CD4-positive, alpha-beta memory T cell (primary cell): Measurements from ENCODE around the gene MCM5. TPM values are rescaled to one million over a fixed set of nuclear protein-coding genes. Genes with fewer than 3 reads are reported as not detected.
"Not testable (repeated sequence)": the region's sequence is repeated elsewhere in the genome, so short reads cannot be mapped to it uniquely, and the experiment has no call there.

ENCODE experiments used
- CTCF ChIA-PET: fragments of 350-600 bp; sonication (Branson Sonifier 250); formaldehyde crosslinking; loops from one replicate; lab custom pipeline; 2021; ENCODE audit warnings: inconsistent platforms; ENCODE audit not compliant: partially characterized antibody; lab: Charles Lee
- POLR2A ChIA-PET: fragments of 350-600 bp; sonication (Branson Sonifier 250); formaldehyde crosslinking; loops from one replicate; lab custom pipeline; 2021; ENCODE audit not compliant: partially characterized antibody; lab: Charles Lee
- DNase-seq, 5 donors: peaks; one replicate each; pipeline versions ENCODE4 v3.0.0 to v3.0.0-alpha.2; 2020 to 2022; ENCODE audit warnings: mixed read lengths in 1 of 5
- H3K27ac ChIP-seq: one replicate; pipeline ENCODE4 v1.7.0; 2013; ENCODE audit warnings: low read depth, low read length
- H3K27me3 ChIP-seq: 2 replicates; pipeline ENCODE4 v1.7.0; 2013; ENCODE audit warnings: mild to moderate bottlenecking, low read length, moderate library complexity; ENCODE audit not compliant: insufficient read depth
- H3K36me3 ChIP-seq: 2 replicates; pipeline ENCODE4 v1.7.0; 2013; ENCODE audit warnings: mild to moderate bottlenecking, low read length, moderate library complexity; ENCODE audit not compliant: insufficient read depth
- H3K4me1 ChIP-seq: 2 replicates; pipeline ENCODE4 v1.7.0; 2013; ENCODE audit warnings: mild to moderate bottlenecking, low read length, moderate library complexity; ENCODE audit not compliant: insufficient read depth
- H3K4me3 ChIP-seq, 2 donors: one replicate each; pipeline ENCODE4 v1.7.0; 2013; ENCODE audit warnings: low read length in 2 of 2, mild to moderate bottlenecking in 1 of 2
- H3K9me3 ChIP-seq, 2 donors: one replicate each; pipeline ENCODE4 v1.7.0; 2013; ENCODE audit warnings: low read length in 2 of 2, control low read depth in 1 of 2; ENCODE audit not compliant: control insufficient read depth in 1 of 2
- H3K27ac Mint-ChIP-seq, 7 donors: one replicate each; pipeline ENCODE4 v1.8.0; 2020 to 2021; ENCODE audit warnings: mixed read lengths in 7 of 7, mild to moderate bottlenecking in 6 of 7, inconsistent platforms in 3 of 7, moderate library complexity in 3 of 7
- H3K27me3 Mint-ChIP-seq, 2 donors: one replicate each; pipeline ENCODE4 v1.8.0; 2020 to 2021; ENCODE audit warnings: mixed read lengths in 2 of 2
- H3K36me3 Mint-ChIP-seq, 2 donors: one replicate each; pipeline ENCODE4 v1.8.0; 2020 to 2021; ENCODE audit warnings: mixed read lengths in 2 of 2, inconsistent platforms in 1 of 2, mild to moderate bottlenecking in 1 of 2
- H3K4me1 Mint-ChIP-seq, 4 donors: one replicate each; pipeline ENCODE4 v1.8.0; 2020 to 2021; ENCODE audit warnings: mixed read lengths in 4 of 4, mild to moderate bottlenecking in 1 of 4
- H3K4me3 Mint-ChIP-seq, 8 donors: one replicate each; pipeline ENCODE4 v1.8.0; 2020 to 2021; ENCODE audit warnings: mixed read lengths in 8 of 8, mild to moderate bottlenecking in 7 of 8, moderate library complexity in 6 of 8, inconsistent platforms in 3 of 8
- H3K9me3 Mint-ChIP-seq, 8 donors: one replicate each; pipeline ENCODE4 v1.8.0; 2020 to 2021; ENCODE audit warnings: mixed read lengths in 8 of 8, mild to moderate bottlenecking in 5 of 8, inconsistent platforms in 3 of 8, moderate library complexity in 1 of 8
- intact Hi-C: fragments of 100-400 bp; cut with micrococcal nuclease; formaldehyde crosslinking; loops from one replicate; pipeline ENCODE4 v1.15.1; 2023
- polyA plus RNA-seq, 2 donors: library from polyadenylated mRNA; unstranded; fragments of 300-500 nt; fragmentation: Illumina TruSeq; gene quantifications; one replicate each; pipeline ENCODE4 v1.2.3, GENCODE V29; 2021
- total RNA-seq, 2 experiments: library from RNA; stranded (reverse); gene quantifications; one replicate each; pipeline ENCODE4 v1.2.3, GENCODE V29; 2021

MCM5 gene
- total and polyA plus RNA-seq, 4 experiments from 2014 or later, result 22.0 to 58.1 (median 37.7) TPM

GRCh38 chr22:35463231-35463933 is 63.4 kb downstream of the MCM5 start:
- no peak overlapping the region for H3K4me3 ChIP-seq
- H3K4me1 Mint-ChIP-seq, result no peaks in the 10 kb centered on the region
- ChIA-PET CTCF (no interaction called here), POLR2A (no interaction called here)
- no peaks in the 10 kb centered on the region for H3K4me1 ChIP-seq
- no peak for DNase-seq
- H3K27me3 ChIP-seq, result no peaks in the 10 kb centered on the region
- peaks cover 0 to 3% (median 0%) of the 10 kb centered on the region in 8 donors for H3K9me3 Mint-ChIP-seq
- peaks cover 0 to 6% of the 10 kb centered on the region in 2 donors for H3K36me3 Mint-ChIP-seq
- no peaks in the 10 kb centered on the region for H3K9me3 ChIP-seq
- H3K27ac Mint-ChIP-seq, result no peak overlapping the region
- intact Hi-C loops, result no loop called here
- no peaks in the 10 kb centered on the region for H3K36me3 ChIP-seq
- no peak overlapping the region for H3K4me3 Mint-ChIP-seq
- no peaks in the 10 kb centered on the region for H3K27me3 Mint-ChIP-seq
- no peak overlapping the region for H3K27ac ChIP-seq

- Histone ChIP-seq H3K4me1 (no peaks in the 10 kb centered on the region), H3K27ac (no peak overlapping the region), H3K9me3 (no peaks in the 10 kb centered on the region), H3K36me3 (no peaks in the 10 kb centered on the region), H3K27me3 (no peaks in the 10 kb centered on the region), H3K4me3 (no peak overlapping the region)
- DNase-seq, result no peak
- CTCF ChIA-PET, result interaction anchor here (0.5 kb wide), 1 partner anchor 36 kb away, joined by 3 read pairs; no protein-coding TSS in a partner anchor
- H3K27me3 Mint-ChIP-seq, result no peaks in the 10 kb centered on the region
- H3K4me1 Mint-ChIP-seq, result no peaks in the 10 kb centered on the region
- peaks cover 0 to 6% of the 10 kb centered on the region in 2 donors for H3K36me3 Mint-ChIP-seq
- POLR2A ChIA-PET, result no interaction called here
- H3K9me3 Mint-ChIP-seq, result peaks cover 0 to 3% (median 0%) of the 10 kb centered on the region in 8 donors
- intact Hi-C loops, result no loop called here
- no peak overlapping the region for H3K4me3 Mint-ChIP-seq
- no peak overlapping the region for H3K27ac Mint-ChIP-seq
Observed at GRCh38 chr22:35464399-35464798, 64.5 kb downstream of the MCM5 start.

- CTCF ChIA-PET, result interaction anchor here (0.5 kb wide), 1 partner anchor 35 kb away, joined by 3 read pairs; no protein-coding TSS in a partner anchor
- H3K9me3 Mint-ChIP-seq, result peaks cover 0 to 3% (median 0%) of the 10 kb centered on the region in 8 donors
Observed at GRCh38 chr22:35465109-35465701, 65.3 kb downstream of the MCM5 start.

GRCh38 chr22:35467681-35468434 is 67.9 kb downstream of the MCM5 start:
- ChIA-PET POLR2A (no interaction called here), CTCF (no interaction called here)
- intact Hi-C loops, result no loop called here
- H3K4me1 Mint-ChIP-seq, result no peaks in the 10 kb centered on the region
- Histone ChIP-seq H3K9me3 (no peaks in the 10 kb centered on the region), H3K4me3 (no peak overlapping the region), H3K4me1 (no peaks in the 10 kb centered on the region), H3K27ac (no peak overlapping the region), H3K36me3 (no peaks in the 10 kb centered on the region), H3K27me3 (no peaks in the 10 kb centered on the region)
- peaks cover 0 to 2% of the 10 kb centered on the region in 2 donors for H3K27me3 Mint-ChIP-seq
- H3K27ac Mint-ChIP-seq, result no peak overlapping the region
- H3K9me3 Mint-ChIP-seq, result peaks cover 0 to 3% (median 0%) of the 10 kb centered on the region in 8 donors
- DNase-seq, result no peak
- no peak overlapping the region for H3K4me3 Mint-ChIP-seq
- H3K36me3 Mint-ChIP-seq, result peaks cover 0 to 17% of the 10 kb centered on the region in 2 donors

More at GRCh38 chr22:35465109-35465701, 65.3 kb downstream of the MCM5 start:
- Histone ChIP-seq H3K4me1 (no peaks in the 10 kb centered on the region), H3K4me3 (no peak overlapping the region), H3K27ac (no peak overlapping the region), H3K36me3 (no peaks in the 10 kb centered on the region), H3K27me3 (no peaks in the 10 kb centered on the region), H3K9me3 (no peaks in the 10 kb centered on the region)
- no peak for DNase-seq
- Mint-ChIP-seq H3K36me3 (peaks cover 0 to 6% of the 10 kb centered on the region in 2 donors), H3K4me3 (no peak overlapping the region), H3K27me3 (no peaks in the 10 kb centered on the region), H3K4me1 (no peaks in the 10 kb centered on the region), H3K27ac (no peak overlapping the region)
- intact Hi-C loops, result no loop called here
- POLR2A ChIA-PET, result no interaction called here

GRCh38 chr22:35470903-35471321 is 71.0 kb downstream of the MCM5 start:
- POLR2A ChIA-PET, result no interaction called here
- no peaks in the 10 kb centered on the region for H3K9me3 ChIP-seq
- H3K4me3 ChIP-seq, result no peak overlapping the region
- DNase-seq, result no peak
- CTCF ChIA-PET, result no interaction called here
- Mint-ChIP-seq H3K36me3 (peaks cover 0 to 11% of the 10 kb centered on the region in 2 donors), H3K4me1 (no peaks in the 10 kb centered on the region), H3K4me3 (no peak overlapping the region), H3K27me3 (peaks cover 3 to 5% of the 10 kb centered on the region in 2 donors), H3K27ac (no peak overlapping the region), H3K9me3 (peaks cover 0 to 3% (median 0%) of the 10 kb centered on the region in 8 donors)
- no peaks in the 10 kb centered on the region for H3K27me3 ChIP-seq
- intact Hi-C loops, result no loop called here
- H3K27ac ChIP-seq, result no peak overlapping the region
- H3K36me3 ChIP-seq, result no peaks in the 10 kb centered on the region
- no peaks in the 10 kb centered on the region for H3K4me1 ChIP-seq

- peaks cover 0 to 11% of the 10 kb centered on the region in 2 donors for H3K36me3 Mint-ChIP-seq
- H3K27me3 ChIP-seq, H3K4me1 Mint-ChIP-seq, H3K27ac Mint-ChIP-seq, H3K4me3 Mint-ChIP-seq, intact Hi-C loops, H3K9me3 Mint-ChIP-seq, H3K36me3 ChIP-seq, DNase-seq, H3K9me3 ChIP-seq, CTCF ChIA-PET, POLR2A ChIA-PET, H3K27ac ChIP-seq, H3K4me1 ChIP-seq, H3K4me3 ChIP-seq, H3K27me3 Mint-ChIP-seq: not testable (repeated sequence)
Observed at GRCh38 chr22:35471566-35471965, 71.6 kb downstream of the MCM5 start.

- ChIA-PET CTCF (no interaction called here), POLR2A (no interaction called here)
- no peak overlapping the region for H3K4me3 Mint-ChIP-seq
- Histone ChIP-seq H3K36me3 (no peaks in the 10 kb centered on the region), H3K4me1 (no peaks in the 10 kb centered on the region), H3K4me3 (no peak overlapping the region), H3K9me3 (no peaks in the 10 kb centered on the region), H3K27me3 (no peaks in the 10 kb centered on the region), H3K27ac (no peak overlapping the region)
- no peaks in the 10 kb centered on the region for H3K4me1 Mint-ChIP-seq
- peaks cover 0 to 11% of the 10 kb centered on the region in 2 donors for H3K36me3 Mint-ChIP-seq
- peaks cover 0 to 3% (median 0%) of the 10 kb centered on the region in 8 donors for H3K9me3 Mint-ChIP-seq
- H3K27me3 Mint-ChIP-seq, result peaks cover 10 to 12% of the 10 kb centered on the region in 2 donors
- H3K27ac Mint-ChIP-seq, result no peak overlapping the region
- intact Hi-C loops, result no loop called here
- DNase-seq, result no peak
Observed at GRCh38 chr22:35472488-35472887, 72.5 kb downstream of the MCM5 start.
